GM21381 (cell line): ENCODE measurements around the gene STPG4.
A peak's percentile ranks its signal among the peaks of the same experiment; 100 is the strongest.

Source experiments
- ATAC-seq: cut with Tn5 transposase; IDR thresholded peaks from one replicate; pipeline ENCODE4 v1.9.1; 2021; ENCODE audit warnings: mild to moderate bottlenecking, moderate library complexity; ENCODE audit not compliant: unreplicated experiment

STPG4 gene

DNA sequence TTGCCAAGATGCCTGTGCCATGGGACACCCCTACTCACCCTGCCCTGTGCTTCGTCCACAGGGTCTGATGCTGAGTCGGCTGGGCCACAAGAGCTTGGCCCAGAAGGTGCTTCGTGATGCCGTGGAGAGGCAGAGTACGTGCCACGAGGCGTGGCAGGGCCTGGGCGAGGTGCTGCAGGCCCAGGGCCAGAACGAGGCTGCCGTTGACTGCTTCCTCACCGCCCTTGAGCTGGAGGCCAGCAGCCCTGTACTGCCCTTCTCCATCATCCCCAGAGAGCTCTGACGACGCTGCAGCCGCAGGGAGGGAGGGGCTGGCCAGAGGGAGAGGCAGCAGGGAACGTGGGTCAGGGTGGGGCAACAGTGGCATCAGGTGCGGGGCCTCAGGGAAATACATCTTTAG, 81.5 kb downstream of the STPG4 start:
- ATAC-seq = no peak

DNA sequence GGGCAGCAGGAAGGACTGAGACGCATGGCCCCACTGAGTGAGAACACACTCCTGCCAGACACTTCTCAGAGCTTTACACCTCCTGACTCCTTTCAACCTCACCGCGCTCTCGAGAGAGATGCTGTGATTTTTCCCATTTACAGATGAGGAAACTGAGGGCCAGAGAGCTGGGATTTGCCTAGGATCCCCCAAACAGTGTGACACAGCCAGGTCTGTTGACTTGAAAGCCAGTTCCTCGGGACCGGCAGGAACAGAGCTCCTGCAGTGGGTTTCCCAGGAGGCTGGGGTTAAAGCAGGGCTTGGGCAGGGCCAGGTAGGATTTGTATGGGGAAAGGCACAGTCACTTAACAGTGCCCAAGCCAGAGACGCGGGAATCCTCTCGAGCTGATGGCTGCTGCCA, 81.9 kb downstream of the STPG4 start:
- no peak for ATAC-seq

GRCh38 chr2:47072728-47073191, 82.3 kb downstream of the STPG4 start:
- no peak for ATAC-seq

DNA sequence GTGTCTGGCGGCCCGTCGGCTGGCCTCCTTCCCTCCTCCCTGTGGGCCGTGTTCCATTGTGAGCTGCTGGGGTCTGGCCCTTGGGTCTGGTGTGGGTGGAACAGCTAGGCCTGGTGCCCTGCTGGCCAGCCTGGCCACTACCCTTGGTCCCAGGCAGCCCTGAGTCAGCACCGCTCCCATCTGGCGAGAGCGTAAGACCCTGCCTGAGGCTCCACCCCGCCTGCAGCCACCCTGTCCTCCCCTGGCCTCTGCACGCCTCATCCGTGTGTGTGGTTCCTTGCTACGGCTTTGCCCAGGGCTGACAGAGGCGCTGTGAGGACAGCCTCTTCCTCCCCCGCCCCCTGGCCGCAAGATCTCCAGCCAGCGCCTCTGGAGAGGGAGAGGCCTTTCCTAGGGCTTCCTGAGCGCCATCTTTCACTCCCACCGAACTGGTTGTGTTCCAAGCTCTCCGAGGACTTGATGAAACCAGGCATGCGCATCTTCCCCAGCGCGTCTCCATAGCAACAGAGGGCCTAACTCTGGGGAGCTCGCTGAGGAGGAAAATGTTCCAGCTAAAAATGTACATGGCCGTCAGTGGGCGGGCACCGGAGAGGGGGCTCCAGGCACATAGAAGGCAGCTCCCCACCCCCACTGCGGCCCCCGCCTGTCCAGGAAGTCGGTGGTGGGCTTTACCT, 83.0 kb downstream of the STPG4 start:
- no peak for ATAC-seq

DNA sequence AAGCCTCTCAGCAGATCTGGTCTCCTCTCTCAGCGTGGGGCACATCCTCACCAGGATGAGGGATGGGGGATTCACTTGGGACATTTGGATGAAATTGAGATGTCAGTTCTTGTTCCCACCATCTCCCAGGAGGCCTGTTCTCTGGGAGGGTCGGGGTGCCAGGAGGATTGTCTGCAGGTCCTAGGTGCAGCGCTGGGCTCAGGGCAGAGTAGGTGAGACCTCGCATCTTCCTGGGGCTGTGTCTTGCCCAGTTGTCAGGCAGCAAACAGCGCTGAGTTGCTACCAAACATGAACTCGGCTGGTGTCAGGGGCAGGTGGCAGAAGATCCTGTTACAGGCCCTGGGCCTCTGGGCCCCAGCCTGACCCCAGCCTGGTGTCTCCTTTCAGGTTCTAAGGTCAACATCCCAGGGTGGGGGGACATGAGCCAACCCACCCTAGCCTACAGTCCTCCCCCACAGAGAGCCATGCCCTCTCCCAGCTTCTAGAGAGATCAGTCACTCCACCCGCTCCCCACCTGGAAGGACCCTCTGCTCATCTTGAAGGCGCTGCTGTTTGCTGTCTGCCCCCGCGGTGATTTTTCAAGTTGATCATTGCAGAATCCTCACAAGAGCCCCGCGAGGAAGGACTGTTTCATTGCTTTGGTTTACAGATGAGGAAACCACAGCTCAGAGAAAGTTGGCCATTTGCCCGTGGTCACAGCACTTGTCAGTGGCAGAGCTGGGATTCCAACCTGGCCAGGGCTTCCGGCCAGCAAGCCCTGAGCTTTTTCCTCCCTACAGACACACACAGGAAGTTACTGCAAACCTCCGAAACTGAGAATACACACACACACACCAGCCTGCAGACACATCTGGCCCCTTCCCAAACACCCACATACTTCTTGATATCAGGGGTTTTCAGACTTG, 83.9 kb downstream of the STPG4 start:
- peak; percentile 80 for ATAC-seq

DNA sequence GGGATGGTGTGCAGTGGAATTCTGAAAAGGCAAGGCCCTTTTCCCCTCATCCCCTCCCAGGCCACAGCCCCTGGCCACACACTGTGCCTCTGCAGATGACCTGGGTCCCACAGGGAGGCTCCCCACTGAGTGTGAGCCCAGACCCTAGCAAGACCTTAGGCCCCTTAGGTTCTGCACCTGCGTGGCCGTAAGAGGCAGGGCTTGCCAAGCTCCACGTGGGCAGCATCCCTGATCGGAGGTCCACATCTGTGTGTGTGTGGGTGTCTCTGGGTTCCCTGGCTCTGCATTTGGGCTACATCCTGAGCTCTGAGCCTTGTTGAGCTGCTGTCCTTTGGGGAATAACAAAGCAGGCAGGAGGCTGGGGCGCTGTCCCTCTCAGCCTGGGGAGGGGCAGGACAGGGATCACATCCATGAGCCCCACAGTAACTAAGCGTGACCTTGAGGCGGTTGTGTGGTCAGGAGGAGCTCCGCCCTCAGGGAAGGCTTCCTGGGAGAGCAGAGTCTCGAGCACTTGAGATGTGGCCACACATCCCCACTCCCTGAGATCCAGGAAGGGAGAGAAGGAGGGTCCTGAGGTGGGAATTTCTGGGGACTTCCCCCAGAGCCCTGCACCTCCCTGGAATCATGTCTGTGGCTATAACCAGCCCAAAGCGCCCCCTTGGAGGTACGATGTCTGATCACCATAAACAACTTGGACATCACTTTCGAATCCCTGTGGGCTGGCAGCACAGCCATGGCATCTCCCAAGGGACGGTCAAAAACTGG, 84.8 kb downstream of the STPG4 start:
- no peak for ATAC-seq

DNA sequence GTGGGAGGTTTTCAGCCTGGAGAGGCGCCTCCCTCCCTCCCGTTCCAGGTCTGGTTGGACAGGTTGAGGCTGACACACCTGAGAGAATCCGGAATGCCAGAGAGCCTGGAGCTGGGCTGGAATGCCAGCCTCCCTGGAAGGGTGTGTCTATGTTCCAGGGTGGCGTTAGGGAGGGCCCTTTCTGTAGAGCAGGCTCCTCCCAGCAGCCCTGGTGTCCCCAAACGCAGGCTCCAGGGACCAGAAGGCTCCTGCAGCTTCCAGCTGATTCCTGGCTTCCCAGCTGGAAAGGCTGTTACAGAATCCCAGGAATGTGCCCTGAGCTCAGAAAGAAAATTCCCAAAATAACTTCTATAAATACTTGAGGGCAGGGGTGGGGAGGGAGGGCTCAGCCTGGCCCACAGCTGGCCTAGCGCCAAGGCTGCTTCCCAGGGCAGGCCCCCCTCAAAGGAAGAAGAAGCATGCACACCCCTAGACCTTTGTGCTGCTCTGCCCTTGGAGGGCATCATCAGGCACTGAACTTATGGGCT, 85.4 kb downstream of the STPG4 start:
- ATAC-seq = no peak

- ATAC-seq = no peak
These were observed 86.0 kb downstream of the STPG4 start for GRCh38 chr2:47068981-47069627.

DNA sequence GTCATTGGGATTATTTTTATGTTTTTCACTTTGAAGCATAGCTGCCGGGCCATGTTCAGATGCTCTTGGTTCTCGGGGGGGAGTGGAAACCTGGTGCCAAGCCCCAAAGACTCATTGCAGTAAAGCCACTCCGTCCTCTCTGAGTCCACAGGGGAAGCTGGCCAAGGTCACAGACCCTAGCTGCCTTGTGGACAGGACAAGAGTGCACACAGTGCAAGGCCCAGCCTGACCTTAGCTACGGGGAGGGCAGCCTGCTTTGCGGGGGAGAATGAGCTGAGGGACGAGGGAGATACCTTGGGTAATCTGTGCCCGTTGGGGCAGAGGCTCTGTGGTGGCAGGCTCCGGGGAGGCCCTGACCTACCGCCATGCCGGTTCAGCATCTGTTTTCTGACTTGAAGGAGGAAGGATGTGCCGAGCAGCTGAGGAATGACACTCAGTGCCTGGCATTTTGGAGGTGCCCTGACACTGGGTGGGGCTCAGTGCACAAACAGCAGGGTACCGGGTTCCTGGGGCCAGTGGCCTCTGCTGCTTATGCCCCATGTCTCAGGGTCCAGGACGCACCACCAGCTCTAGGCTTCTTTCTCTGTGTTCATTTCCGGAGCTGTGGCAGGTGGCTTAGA, 87.2 kb downstream of the STPG4 start:
- no peak for ATAC-seq

DNA sequence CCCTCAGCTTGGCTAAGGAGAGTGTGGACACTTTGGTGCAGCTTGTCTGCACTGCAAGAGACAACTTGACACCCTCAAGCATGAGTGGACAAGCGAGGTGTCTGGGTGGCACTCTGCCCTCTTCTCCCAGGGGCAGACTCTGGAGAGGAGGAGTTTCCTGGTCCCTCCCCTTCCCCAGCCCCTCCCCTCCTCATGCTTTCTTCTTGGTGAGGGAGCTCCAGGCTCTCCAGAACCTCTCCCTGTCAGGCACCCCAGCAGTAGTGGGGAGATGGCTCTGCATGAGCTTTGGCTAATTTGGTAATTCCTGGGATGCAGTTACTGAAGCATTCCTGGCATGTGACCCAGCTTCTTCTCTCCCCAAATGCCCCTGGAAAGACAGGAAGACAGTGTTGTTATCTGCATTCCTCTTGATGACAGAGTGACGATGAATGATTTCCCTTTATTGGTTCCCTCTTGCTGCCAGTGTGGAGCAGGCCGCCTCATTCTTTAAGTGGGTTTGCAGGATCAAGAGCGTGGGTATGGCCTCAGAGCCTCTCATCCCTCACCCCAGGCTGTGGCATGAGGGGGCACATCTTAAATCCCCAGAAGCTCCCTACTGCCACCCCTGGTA, 89.2 kb downstream of the STPG4 start:
- no peak for ATAC-seq

- no peak for ATAC-seq
These were observed 89.8 kb downstream of the STPG4 start for GRCh38 chr2:47065343-47065742.

GRCh38 chr2:47064106-47064505, 91.0 kb downstream of the STPG4 start:
- no peak for ATAC-seq

- ATAC-seq = no peak
These were observed 91.6 kb downstream of the STPG4 start for GRCh38 chr2:47063538-47063930.

GRCh38 chr2:47062681-47063537, 92.2 kb downstream of the STPG4 start:
- ATAC-seq = no peak

DNA sequence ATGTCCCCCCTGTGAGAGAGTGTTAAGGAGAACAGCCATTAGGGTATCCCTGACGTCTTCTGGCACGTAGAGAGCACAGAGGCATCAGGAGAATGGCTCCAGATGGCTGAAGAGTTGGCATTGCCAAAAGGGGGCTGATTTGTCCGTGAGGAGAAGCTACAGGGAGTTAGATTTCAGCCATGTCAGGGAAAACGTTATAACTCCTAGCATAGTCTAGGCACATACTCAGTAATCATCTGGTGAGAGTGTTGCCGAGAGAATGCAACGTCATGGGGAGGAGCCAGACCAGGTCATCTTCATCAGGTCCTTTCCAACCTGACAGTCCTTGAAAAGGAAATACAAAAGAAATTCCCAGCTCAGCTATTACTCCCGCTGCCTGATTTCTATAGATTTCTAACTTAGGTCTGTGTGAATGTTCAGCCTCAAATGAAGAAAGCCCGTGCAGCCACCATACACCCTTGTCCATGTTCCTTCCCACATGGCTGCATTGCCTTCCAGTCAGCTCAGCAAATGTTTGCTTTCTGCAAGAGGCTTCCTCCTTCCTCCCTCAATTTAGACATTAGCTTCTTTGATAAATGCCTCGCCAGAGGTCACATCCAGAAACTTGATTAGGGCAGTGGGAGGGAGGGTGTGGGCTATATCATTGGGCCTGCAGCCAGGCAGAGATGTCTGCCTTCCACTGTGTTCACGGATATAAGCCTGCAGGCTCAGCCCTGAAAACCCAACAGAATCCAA, 93.0 kb downstream of the STPG4 start:
- ATAC-seq = no peak

DNA sequence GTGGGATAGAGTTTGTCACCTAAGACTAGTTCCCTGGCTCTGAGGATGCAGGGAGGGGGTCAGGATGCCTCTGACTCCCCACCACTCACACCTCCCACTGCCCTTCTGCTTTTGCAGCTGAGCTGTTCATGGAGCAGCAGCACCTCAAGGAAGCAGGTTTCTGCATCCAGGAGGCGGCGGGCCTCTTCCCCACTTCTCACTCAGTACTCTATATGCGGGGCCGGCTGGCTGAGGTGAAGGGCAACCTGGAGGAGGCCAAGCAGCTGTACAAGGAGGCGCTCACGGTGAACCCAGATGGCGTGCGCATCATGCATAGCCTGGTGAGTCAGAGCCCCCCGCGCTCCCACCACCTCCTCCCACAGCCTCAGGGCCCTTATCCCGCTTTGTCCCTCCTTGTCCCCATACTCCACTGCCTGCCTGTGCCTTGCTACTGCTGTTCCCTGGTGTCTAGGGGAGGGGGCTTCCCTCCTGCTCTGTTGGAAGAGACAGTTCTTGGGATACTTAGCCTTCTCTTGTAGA, 94.4 kb downstream of the STPG4 start:
- ATAC-seq = no peak

DNA sequence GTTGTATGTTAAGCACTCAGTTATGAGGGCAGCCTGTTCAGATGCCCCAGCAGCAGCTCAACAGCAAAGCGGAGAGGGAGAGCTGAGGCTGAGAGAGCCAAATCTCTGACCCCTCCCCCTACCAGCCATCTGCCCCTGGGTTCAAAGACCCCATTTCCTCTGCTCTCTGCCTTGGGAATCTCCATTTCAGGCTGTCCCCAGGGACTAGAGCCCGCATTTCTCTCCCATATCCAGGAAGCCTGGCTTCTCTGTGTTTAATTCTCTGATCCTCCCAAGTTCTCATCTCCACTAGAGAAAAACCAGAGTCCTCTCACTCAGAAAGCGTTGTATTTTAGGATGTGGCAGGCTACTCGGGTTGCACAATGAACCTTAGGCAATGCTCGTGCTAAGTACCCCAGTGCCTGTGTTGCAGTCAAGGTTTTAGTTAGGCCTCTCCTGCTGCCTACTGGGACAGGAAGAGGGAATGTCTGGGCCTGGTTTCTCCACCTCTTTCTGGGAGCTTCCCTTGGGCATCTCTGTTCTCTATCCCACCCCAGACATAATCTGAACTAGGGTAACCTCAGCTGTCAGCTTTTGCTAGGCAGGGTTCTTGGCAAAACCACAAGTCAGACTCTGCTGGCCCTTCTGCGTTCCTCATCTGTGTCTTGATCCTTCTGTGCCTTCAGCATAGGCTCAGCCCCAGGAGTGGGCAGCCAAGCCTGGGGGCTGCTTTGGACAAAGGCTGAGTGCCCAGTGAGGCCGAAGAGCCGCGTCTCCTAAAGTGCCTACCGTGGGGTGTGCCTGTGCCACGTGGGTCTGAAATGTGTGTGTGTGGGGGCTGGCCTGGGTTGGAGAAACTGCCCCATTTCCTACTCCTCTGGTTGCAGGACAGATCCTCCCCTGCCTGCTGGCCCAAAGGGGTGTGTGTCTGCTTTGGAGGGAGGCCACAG, 96.8 kb downstream of the STPG4 start:
- ATAC-seq = no peak
